Fibroblast of upper back skin (primary cell): Measurements from ENCODE around the gene OR51B4.
"Not testable (repeated sequence)": the region's sequence is repeated elsewhere in the genome, so short reads cannot be mapped to it uniquely, and the experiment has no call there.

Source experiments
- DNase-seq: peaks from one replicate; pipeline ENCODE4 v3.0.0-alpha.2; 2013

The OR51B4 gene

DNA sequence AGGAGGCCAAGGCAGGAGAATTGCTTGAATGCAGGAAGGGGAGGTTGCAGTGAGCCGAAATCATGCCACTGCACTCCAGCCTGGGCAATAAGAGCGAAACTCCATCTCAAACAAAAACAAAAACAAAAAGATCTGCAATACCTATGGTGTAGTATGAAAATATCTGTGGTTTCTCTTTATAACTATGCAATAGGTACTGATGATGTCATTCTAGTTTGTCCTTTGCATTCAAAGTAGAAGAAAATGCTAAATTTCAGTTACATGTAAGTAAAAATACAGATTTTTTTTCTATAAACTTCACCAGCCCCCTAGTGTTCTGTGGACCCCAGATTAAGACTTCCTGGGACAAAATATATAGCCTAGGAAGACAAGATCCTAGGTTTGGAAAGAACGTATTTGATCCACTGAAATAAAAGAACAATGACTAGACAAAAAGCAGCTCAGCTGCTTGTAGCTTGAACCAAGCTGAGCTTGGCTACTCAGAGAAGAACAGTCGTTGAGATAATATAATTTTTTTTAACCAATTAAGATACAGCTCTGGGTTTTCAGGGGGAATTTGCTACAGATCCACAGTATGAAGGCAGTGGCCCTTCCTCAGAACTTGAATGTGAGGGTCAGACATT is 29.2 kb downstream of the OR51B4 start:
- DNase-seq, result no peak

DNA sequence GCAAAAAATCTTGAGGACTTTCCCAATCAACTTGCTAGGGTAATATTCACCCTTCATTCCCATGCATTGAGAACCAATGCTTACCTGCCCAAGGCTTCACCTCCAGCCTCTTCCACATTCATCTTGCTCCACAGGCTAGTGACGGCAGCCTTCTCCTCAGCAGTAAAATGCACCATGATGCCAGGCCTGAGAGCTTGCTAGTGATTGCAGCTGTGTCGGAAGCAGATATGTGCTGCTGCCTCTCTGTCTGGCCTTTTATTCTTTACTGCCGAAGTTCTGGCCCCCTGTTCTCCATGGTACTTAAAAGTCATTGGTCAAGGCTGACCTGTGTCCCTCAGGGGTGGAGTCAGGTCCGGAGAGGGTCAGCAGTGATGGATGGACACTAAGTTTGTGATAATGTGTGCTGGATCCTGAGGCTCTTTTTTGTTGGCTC is 32.0 kb downstream of the OR51B4 start, which contains the start of gene HBE1:
Gene HBE1 (minus strand): TSS at position 231 of the 433 bp plus-strand sequence. CDS start 55 bp downstream, at position 176.
- no peak for DNase-seq

DNA sequence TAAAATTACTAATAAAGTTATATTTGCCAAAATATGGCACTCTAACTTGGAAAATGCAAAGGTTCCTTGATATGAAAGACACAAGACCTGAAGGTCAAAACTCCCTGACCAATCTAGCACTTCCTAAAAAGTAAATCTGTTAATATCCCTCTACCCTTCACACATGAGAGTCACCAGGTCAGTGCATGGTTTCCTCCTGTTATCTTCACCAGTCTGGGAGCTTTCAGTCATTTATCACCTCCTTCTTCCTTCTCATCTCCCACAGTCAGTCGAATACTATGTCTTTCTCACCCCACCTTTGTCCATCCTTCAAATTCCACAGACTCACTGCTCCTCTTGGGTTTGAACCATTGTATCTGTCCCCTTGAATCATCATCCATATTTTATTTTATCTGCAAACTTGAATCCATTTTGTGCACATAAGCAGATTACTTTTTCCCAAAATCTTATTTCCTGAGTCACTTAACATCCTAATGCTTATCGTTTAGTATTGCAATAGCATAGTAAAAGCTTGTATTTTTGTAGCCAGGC is 34.6 kb downstream of the OR51B4 start:
- DNase-seq, result no peak

DNA sequence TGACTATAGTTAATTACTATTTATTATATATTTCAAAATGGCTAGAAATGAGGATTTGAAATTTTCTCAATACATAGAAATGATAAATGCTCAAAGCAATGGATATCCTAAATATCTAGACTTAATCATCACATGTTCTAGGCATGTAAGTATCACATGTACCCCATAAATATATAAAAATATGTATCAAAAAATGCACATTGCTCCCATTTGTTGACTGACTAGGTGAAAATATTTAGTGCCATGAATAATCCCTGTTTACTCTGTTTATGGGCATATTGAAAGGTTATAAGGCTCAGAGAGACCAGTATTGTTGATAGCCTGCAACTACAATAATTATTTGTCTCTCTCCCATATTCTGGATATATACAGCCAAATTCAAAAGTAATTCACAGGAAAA is 35.1 kb downstream of the OR51B4 start:
- no peak for DNase-seq

DNA sequence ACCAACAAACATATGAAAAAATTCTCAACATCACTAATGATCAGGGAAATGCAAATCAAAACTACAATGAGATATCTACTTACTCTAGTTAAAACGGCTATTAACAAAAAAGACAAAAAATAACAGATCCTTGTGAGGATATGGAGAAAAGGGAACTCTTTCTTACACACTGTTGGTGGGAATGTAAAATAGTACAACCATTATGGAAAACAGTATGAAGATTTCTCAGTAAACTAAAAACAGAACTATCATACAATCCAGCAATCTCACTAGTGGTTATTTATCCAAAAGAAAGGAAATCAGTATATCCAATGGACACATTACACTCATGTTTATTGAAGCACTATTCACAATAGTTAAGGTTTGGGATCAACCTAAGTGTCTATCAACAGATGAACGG is 35.9 kb downstream of the OR51B4 start:
- no peak for DNase-seq

DNA sequence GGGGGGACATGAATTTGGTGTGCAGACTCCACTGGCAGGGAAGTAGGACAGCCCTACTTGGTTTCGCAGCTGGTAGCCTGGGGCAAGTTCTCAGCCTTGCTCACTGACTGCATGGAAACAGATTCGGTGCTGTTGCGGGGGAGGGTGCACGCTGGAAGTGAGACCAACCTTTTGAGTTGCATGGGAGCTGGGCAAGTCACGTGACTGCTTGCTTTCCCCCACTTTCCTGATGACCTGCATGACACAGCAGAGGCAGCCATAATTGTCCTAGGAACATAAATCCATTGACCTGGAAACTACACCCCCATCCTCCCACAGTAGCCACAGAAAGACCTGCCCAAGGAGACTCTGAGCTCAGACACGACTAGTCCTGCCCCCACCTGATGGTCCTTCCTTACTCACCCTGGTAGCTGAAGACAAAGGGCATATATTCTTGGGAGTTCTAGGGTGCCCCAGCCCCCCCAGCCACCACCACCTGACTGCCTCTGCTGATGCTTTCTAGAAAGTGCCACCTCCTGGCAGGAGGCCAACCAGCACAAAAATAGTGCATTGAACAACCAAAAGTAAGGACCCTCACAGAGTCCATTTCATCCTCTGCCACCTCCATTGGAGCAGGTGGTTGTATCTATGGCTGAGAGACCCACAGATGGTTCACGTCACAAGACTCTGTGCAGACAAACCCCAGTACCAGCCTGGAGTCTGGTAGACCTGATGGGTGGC is 43.0 kb downstream of the OR51B4 start:
- DNase-seq, result no peak

DNA sequence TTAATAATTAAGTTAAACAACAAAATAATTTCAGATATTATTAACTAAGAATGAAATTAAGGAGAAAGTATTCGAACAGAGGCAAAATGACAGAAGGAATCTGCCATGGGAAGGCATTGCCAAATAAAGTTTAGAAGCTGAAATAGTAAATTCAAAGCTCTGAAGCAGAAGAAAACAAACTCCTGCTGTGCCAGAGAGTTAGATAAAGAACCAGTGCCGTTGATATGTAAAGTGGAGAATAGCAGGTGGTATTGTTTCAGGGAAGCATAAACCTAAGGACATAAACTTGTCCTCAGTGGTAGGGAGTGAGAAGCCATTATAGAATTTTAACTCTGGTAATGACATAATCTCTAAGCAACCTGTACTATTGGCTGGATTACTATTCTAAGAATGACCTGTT is 44.5 kb downstream of the OR51B4 start:
- DNase-seq, result no peak

DNA sequence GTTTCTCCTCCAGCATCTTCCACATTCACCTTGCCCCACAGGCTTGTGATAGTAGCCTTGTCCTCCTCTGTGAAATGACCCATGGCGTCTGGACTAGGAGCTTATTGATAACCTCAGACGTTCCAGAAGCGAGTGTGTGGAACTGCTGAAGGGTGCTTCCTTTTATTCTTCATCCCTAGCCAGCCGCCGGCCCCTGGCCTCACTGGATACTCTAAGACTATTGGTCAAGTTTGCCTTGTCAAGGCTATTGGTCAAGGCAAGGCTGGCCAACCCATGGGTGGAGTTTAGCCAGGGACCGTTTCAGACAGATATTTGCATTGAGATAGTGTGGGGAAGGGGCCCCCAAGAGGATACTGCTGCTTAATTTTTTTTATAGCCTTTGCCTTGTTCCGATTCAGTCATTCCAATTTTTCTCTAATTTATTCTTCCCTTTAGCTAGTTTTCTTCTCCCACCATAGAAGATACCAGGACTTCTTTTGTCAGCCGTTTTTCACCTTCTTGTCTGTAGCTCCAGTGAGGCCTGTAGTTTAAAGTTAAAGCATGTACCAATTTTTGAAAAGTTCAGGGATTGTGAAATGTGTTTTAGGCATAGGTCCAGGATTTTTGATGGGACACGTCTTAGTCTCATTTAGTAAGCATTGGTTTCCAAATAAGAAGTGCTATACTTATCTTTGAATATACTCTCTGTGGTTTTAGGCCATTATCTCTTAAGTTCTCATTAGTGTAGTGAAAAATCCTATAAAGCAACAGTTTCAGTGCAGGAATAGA is 46.9 kb downstream of the OR51B4 start, which contains the start of gene HBG2:
Gene HBG2 (minus strand): TSS at position 136 of the 768 bp plus-strand sequence. CDS start 53 bp downstream, at position 83.
- DNase-seq, result not testable (repeated sequence)

DNA sequence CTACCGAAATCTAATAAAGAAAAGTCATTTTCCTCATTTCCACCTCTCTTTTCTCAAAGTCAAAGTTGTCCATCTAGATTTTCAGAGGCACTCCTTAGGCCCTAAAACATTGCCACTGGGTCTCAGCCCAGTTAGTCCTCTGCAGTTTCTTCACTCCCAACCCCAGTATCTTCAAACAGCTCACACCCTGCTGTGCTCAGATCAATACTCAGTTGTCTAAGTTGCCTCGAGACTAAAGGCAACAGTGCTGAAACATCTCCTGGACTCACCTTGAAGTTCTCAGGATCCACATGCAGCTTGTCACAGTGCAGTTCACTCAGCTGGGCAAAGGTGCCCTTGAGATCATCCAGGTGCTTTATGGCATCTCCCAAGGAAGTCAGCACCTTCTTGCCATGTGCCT is 47.7 kb downstream of the OR51B4 start:
- not testable (repeated sequence) for DNase-seq

DNA sequence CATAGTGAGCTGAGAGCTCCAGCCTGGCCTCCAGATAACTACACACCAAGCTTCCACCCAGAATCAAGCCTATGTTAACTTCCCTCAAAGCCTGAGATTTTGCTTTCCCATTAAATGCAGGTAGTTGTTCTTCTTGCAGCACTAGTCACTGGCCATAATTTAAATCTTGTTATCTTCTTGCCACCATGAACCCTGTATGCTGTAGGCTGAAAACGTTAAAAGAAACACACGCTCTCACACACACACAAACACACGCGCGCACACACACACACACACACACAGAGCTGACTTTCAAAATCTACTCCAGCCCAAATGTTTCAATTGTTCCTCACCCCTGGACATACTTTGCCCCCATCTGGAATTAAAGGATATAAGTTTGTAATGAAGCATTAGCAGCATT is 48.3 kb downstream of the OR51B4 start:
- not testable (repeated sequence) for DNase-seq

DNA sequence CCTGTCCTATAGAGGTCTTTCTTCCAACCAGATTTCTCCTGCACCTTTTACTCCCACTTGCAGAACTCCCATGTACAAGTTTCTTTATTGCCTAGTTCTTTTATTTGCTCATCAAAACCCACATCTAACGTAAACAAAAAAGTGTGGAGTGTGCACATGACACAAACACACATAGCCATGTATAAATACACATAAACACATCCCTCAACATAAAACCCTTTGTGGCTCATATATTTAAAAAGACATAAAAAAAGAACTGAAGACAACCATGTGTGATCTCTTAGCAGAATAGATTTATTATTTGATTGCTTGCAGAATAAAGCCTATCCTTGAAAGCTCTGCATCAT is 48.9 kb downstream of the OR51B4 start:
- no peak for DNase-seq

DNA sequence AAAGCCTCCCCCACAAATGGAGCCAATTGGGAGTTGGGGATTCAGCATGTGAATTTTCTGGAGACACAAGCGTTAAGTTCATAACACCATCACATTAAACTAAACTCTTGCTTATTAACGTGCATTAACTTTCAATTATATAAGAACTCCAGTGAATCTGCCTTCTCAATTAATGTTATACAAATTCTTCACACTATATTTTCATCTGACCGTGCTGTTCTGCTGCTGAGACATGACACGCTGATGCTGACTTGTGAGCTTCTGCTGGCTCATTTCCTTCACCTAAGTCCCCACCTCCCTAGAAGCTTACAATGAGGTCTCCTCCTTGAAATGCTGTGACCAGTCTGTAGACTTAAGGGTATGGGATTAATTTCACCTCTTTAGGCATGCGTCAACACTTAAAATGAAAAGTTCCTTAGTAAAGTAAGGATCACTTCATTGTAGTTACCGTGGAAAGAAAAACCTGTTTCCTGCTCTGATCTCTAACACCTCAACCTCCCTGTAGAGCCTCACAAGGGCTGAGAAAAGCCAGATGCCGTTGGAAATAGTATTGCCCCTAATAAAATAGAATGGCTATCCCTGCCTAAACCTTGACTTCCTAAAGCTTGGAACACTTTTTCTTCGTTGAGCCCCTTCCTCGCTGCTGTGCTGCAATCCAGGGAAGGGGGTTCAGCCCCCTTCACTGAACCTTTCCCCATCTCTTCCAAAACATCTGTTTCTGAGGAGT is 49.4 kb downstream of the OR51B4 start:
- DNase-seq, result no peak

DNA sequence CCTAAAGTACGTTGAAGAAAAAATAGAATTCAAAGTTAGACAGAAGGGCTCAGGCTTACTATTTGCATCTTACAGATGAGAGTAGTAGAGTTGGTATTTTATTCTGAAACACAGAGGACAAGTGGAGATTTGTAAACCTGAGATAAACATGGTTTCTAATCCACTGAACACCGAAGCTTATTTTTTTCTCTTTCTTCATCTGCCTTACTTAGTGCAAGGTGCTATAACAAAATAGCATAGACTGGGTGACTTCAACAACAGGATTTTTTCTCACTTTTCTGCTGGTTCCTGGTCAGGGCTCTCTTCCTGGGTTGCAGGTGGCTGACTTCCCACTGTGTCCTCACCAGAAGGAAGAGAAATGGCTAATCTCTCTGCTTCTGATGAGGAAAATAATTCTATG is 50.0 kb downstream of the OR51B4 start:
- no peak for DNase-seq
